SK-N-SH (cell line): ENCODE measurements around the gene SSR4. TPM values are rescaled to one million over a fixed set of nuclear protein-coding genes. Genes with fewer than 3 reads are reported as not detected.

Experiments
- CTCF ChIA-PET: fragments of 300-600, 350-600 bp; formaldehyde crosslinking; extraction: SDS; loops from one replicate; lab custom pipeline; 2021; lab: Yijun Ruan, JAX
- POLR2A ChIA-PET: fragments of 350-600 bp; sonication (Branson Sonifier 250); formaldehyde crosslinking; extraction: SDS; loops from one replicate; lab custom pipeline; 2020; ENCODE audit warnings: antibody characterized with exemption, inconsistent platforms; lab: Yijun Ruan, JAX
- DNase-seq: peaks from one replicate; pipeline ENCODE4 v3.0.0; 2012
- H2AFZ ChIP-seq: fragments of 200-600 bp; sonication (generic); 2 replicates; pipeline ENCODE4 v1.8.1; 2016; ENCODE audit warnings: antibody characterized with exemption, mild to moderate bottlenecking, low read depth
- H3F3A ChIP-seq: fragments of 200-600 bp; sonication (generic); replicated peaks from 2 replicates; pipeline ENCODE3; 2016; ENCODE audit warnings: antibody characterized with exemption, mild to moderate bottlenecking; ENCODE audit not compliant: insufficient read depth
- H3K27ac ChIP-seq, 2 experiments: fragments of 200-500 bp in 1 of 2; fragments of 200-600 bp in 1 of 2; sonication (Bioruptor generic) in 1 of 2; sonication (generic), shearing (Covaris generic) in 1 of 2; 2 replicates each; pipeline versions ENCODE4 v1.5.1 to v1.6.1; 2014 to 2016; ENCODE audit warnings: low read depth in 2 of 2, inconsistent platforms in 1 of 2, low read length in 1 of 2, mild to moderate bottlenecking in 1 of 2, mixed read lengths in 1 of 2
- H3K27me3 ChIP-seq: fragments of 200-600 bp; sonication (generic), shearing (Covaris generic); 2 replicates; pipeline ENCODE4 v1.6.1; 2016; ENCODE audit warnings: mixed run types; ENCODE audit not compliant: insufficient read depth
- H3K36me3 ChIP-seq, 2 experiments: fragments of 200-500 bp in 1 of 2; fragments of 200-600 bp in 1 of 2; sonication (Bioruptor generic) in 1 of 2; sonication (generic) in 1 of 2; replicated peaks in 1 of 2; 2 replicates each; pipeline versions ENCODE3 to v1.5.1; 2014 to 2016; ENCODE audit warnings: low read length in 1 of 2, mild to moderate bottlenecking in 1 of 2; ENCODE audit not compliant: insufficient read depth in 2 of 2, control insufficient read depth in 1 of 2
- H3K4me1 ChIP-seq, 2 experiments: fragments of 200-500 bp in 1 of 2; fragments of 200-600 bp in 1 of 2; sonication (Bioruptor generic) in 1 of 2; sonication (generic), shearing (Covaris generic) in 1 of 2; 2 replicates each; pipeline versions ENCODE4 v1.5.1 to v1.6.1; 2014 to 2016; ENCODE audit warnings: low read depth in 1 of 2, low read length in 1 of 2, mixed run types in 1 of 2; ENCODE audit not compliant: insufficient read depth in 2 of 2, control insufficient read depth in 1 of 2
- H3K4me2 ChIP-seq: fragments of 200-600 bp; sonication (generic), shearing (Covaris generic); 2 replicates; pipeline ENCODE4 v1.6.1; 2017; ENCODE audit warnings: mixed run types
- H3K4me3 ChIP-seq, 2 experiments: fragments of 200-500 bp in 1 of 2; fragments of 200-600 bp in 1 of 2; sonication (Bioruptor generic) in 1 of 2; sonication (generic), shearing (Covaris generic) in 1 of 2; 2 replicates each; pipeline versions ENCODE4 v1.5.1 to v1.8.1; 2014 to 2016; ENCODE audit warnings: low read depth in 2 of 2, inconsistent platforms in 1 of 2, low read length in 1 of 2, mild to moderate bottlenecking in 1 of 2, mixed read lengths in 1 of 2, moderate library complexity in 1 of 2
- H3K79me2 ChIP-seq: fragments of 200-600 bp; sonication (generic); 2 replicates; pipeline ENCODE4 v1.8.1; 2017; ENCODE audit warnings: mild to moderate bottlenecking; ENCODE audit not compliant: insufficient read depth
- H3K9ac ChIP-seq: fragments of 200-600 bp; sonication (generic); 2 replicates; pipeline ENCODE4 v1.6.1; 2017; ENCODE audit warnings: mixed run types
- H3K9me2 ChIP-seq: fragments of 200-600 bp; sonication (generic); 2 replicates; pipeline ENCODE4 v1.6.1; 2017; ENCODE audit warnings: mixed run types
- H3K9me3 ChIP-seq: fragments of 200-600 bp; sonication (generic); 2 replicates; pipeline ENCODE4 v1.6.1; 2017; ENCODE audit warnings: mixed run types, mild to moderate bottlenecking, moderate library complexity
- H4K20me1 ChIP-seq: fragments of 200-600 bp; sonication (generic); 2 replicates; pipeline ENCODE4 v1.6.1; 2017; ENCODE audit warnings: mild to moderate bottlenecking, mixed run types; ENCODE audit not compliant: insufficient read depth
- CTCF ChIP-seq: fragments of 200-600 bp; sonication (generic); IDR thresholded peaks from 2 replicates; pipeline ENCODE4 v1.6.1; 2017; ENCODE audit warnings: antibody characterized with exemption, mild to moderate bottlenecking, moderate library complexity
- FOXM1 ChIP-seq: IDR thresholded peaks from 2 replicates; pipeline ENCODE4 v1.4.0; 2012; ENCODE audit warnings: low read depth, mild to moderate bottlenecking
- IRF3 ChIP-seq: fragments of 150-350 bp; IDR thresholded peaks from 2 replicates; pipeline ENCODE4 v1.6.1; 2016; ENCODE audit warnings: mild to moderate bottlenecking, low read depth, low read length
- JUND ChIP-seq: IDR thresholded peaks from 2 replicates; pipeline ENCODE4 v1.4.0; 2012
- MEF2A ChIP-seq: IDR thresholded peaks from 2 replicates; pipeline ENCODE4 v1.4.0; 2012; ENCODE audit warnings: low read depth, borderline replicate concordance
- PBX3 ChIP-seq: IDR thresholded peaks from 2 replicates; pipeline ENCODE4; 2012
- RAD21 ChIP-seq: IDR thresholded peaks from 2 replicates; pipeline ENCODE4 v1.6.1; 2012; ENCODE audit warnings: mild to moderate bottlenecking, low read length
- REST ChIP-seq: IDR thresholded peaks from 2 replicates; pipeline ENCODE4 v1.6.1; 2012; ENCODE audit warnings: mild to moderate bottlenecking, low read depth, low read length, moderate library complexity
- TEAD4 ChIP-seq: IDR thresholded peaks from 2 replicates; pipeline ENCODE4 v1.4.0; 2012; ENCODE audit warnings: mild to moderate bottlenecking, borderline replicate concordance; ENCODE audit not compliant: insufficient read depth
- WGBS: methylation state at CpG from one replicate; pipeline ENCODE4 v1.1.6; 2017; ENCODE audit warnings: low lambda C conversion rate; 5-methylcytosine and 5-hydroxymethylcytosine counted together
- polyA plus RNA-seq, 3 experiments: library from polyadenylated mRNA; depleted of rRNA; stranded (reverse); fragments of >200 nt; gene quantifications; 2 replicates each; pipeline ENCODE4 v1.2.3, GENCODE V29; 2012

SSR4 gene
- polyA plus RNA-seq, 1 of the 3 experiments (the other 2 are of a cell fraction): 367 TPM

- DNase-seq: no peak
- no peaks in the 10 kb centered on the region for H3K36me3 ChIP-seq
- TF ChIP-seq PBX3 (no peak), REST (no peak), JUND (no peak), RAD21 (no peak), MEF2A (no peak), TEAD4 (no peak), CTCF (no peak), FOXM1 (no peak), IRF3 (no peak)
- TF ChIP-seq, all 33 proteins: peak for 0
- no peak overlapping the region for H2AFZ ChIP-seq
- ChIA-PET POLR2A (no interaction called here), CTCF (no interaction called here)
- H3K79me2 ChIP-seq: no peaks in the 10 kb centered on the region
- H3K27me3 ChIP-seq: no peaks in the 10 kb centered on the region
- WGBS: 64% methylated on average over 20 of the region's 20 CpGs
- no peaks in the 10 kb centered on the region for H3K9me2 ChIP-seq
- H4K20me1 ChIP-seq: no peaks in the 10 kb centered on the region
- no peak overlapping the region for H3K27ac ChIP-seq
- no peak overlapping the region for H3K9ac ChIP-seq
- no peaks in the 10 kb centered on the region for H3K9me3 ChIP-seq
- H3K4me1 ChIP-seq: peaks cover 0 to 7% of the 10 kb centered on the region in 2 experiments; a peak in 1 of 4 replicates
- no peaks in the 10 kb centered on the region for H3F3A ChIP-seq
- H3K4me3 ChIP-seq: no peak overlapping the region
- H3K4me2 ChIP-seq: no peak overlapping the region
These were observed 18.3 kb upstream of the SSR4 start for GRCh38 chrX:153776120-153776599.
